ENCODE data around the gene GALNT7. TPM values are rescaled to one million over a fixed set of nuclear protein-coding genes. Genes with fewer than 3 reads are reported as not detected.

GALNT7 gene
- total and polyA plus RNA-seq, 2 donors (not counting 3 experiments of a cell fraction or from before 2014, with no cell fraction given), result 19.6 to 54.6 TPM

GRCh38 chr4:173166491-173166890 lies 2.1 kb upstream of the GALNT7 start:
- no peaks in the 10 kb centered on the region for H3K9me1 ChIP-seq (replicated peaks; ENCODE audit: control insufficient read depth, extremely low read depth, insufficient read depth, low read length)
- peaks cover 15% of the 10 kb centered on the region for H3K79me2 ChIP-seq (ENCODE audit: control insufficient read depth, insufficient read depth, low read length)
- no peak overlapping the region for H3K27ac ChIP-seq (ENCODE audit: insufficient read depth, low read depth, low read length)
- no peak overlapping the region for H2AFZ ChIP-seq (ENCODE audit: low read depth, low read length)
- ChIA-PET POLR2A (no interaction called here), CTCF (interaction anchor here (1.6 to 5.1 kb wide), 3 partner anchors 65 to 153 kb away, joined by 6 to 49 read pairs (median 26); no protein-coding TSS in a partner anchor)
- no TSS peak for BruUV-seq (replicated peaks)
- intact Hi-C loops (cut with micrococcal nuclease), result loop anchor here (5.0 kb wide), 1 partner anchor 251 kb away; no protein-coding TSS in a partner anchor
- peaks cover 9% of the 10 kb centered on the region for H4K20me1 ChIP-seq (replicated peaks; ENCODE audit: control insufficient read depth, extremely low read depth, insufficient read depth, low read length)
- H3K27me3 ChIP-seq (ENCODE audit: control insufficient read depth in 2 of 2, insufficient read depth in 2 of 2, low read length in 2 of 2), result no peaks in the 10 kb centered on the region
- H3K4me2 ChIP-seq (ENCODE audit: insufficient read depth, low read length), result no peak overlapping the region
- DNase-seq (ENCODE audit: low read depth, low spot score) (no peak), FAIRE-seq (no peak)
- H3K36me3 ChIP-seq (ENCODE audit: control insufficient read depth in 2 of 2, extremely low read depth in 1 of 2, insufficient read depth in 2 of 2, low read length in 2 of 2), result peaks cover 0 to 2% of the 10 kb centered on the region in 2 experiments
- TF ChIP-seq JUN (IDR thresholded peaks at IDR 0.05; ENCODE audit: borderline replicate concordance, insufficient read depth, insufficient read length, low read depth), result no peak
- TF ChIP-seq MAX (IDR thresholded peaks at IDR 0.05; ENCODE audit: insufficient read depth, insufficient read length), result no peak
- TF ChIP-seq POLR2A (IDR thresholded peaks at IDR 0.05; ENCODE audit: low read depth, low read length), result no peak
- no peak for TF ChIP-seq MYC (IDR thresholded peaks at IDR 0.05; ENCODE audit: low read depth, low read length)
- TF ChIP-seq FOS (IDR thresholded peaks at IDR 0.05; ENCODE audit: borderline replicate concordance, insufficient read depth, low read length), result no peak
- H3K4me3 ChIP-seq (replicated peaks in 1 of 3; ENCODE audit: insufficient read depth in 1 of 3, low read depth in 1 of 3, low read length in 3 of 3), result no peak overlapping the region
- H3K9me3 ChIP-seq (replicated peaks; ENCODE audit: control insufficient read depth, insufficient read depth, low read length), result no peaks in the 10 kb centered on the region
- dilution Hi-C loops (cut with MboI; ENCODE audit: extremely low pct_ligation_motif_present, low sequenced_read_pairs), result no loop called here
- H3K4me1 ChIP-seq (ENCODE audit: control insufficient read depth, extremely low read depth, insufficient read depth, low read length), result peaks cover 22% of the 10 kb centered on the region
- H3K9ac ChIP-seq (replicated peaks; ENCODE audit: extremely low read depth, insufficient read depth, low read length), result no peak overlapping the region

GRCh38 chr4:173167758-173168395 lies 734 bp upstream of the GALNT7 start:
- BruUV-seq (replicated peaks), result TSS peak; percentile 50
- Histone ChIP-seq H2AFZ (ENCODE audit: low read depth, low read length) (peak overlapping the region; percentile 73), H3K9me3 (replicated peaks; ENCODE audit: control insufficient read depth, insufficient read depth, low read length) (no peaks in the 10 kb centered on the region), H3K9ac (replicated peaks; ENCODE audit: extremely low read depth, insufficient read depth, low read length) (peak overlapping the region; percentile 85), H3K36me3 (ENCODE audit: control insufficient read depth in 2 of 2, extremely low read depth in 1 of 2, insufficient read depth in 2 of 2, low read length in 2 of 2) (peaks cover 0 to 2% of the 10 kb centered on the region in 2 experiments), H3K9me1 (replicated peaks; ENCODE audit: control insufficient read depth, extremely low read depth, insufficient read depth, low read length) (no peaks in the 10 kb centered on the region), H3K79me2 (ENCODE audit: control insufficient read depth, insufficient read depth, low read length) (peaks cover 29% of the 10 kb centered on the region), H4K20me1 (replicated peaks; ENCODE audit: control insufficient read depth, extremely low read depth, insufficient read depth, low read length) (peaks cover 9% of the 10 kb centered on the region), H3K27me3 (ENCODE audit: control insufficient read depth in 2 of 2, insufficient read depth in 2 of 2, low read length in 2 of 2) (no peaks in the 10 kb centered on the region), H3K4me3 (replicated peaks in 1 of 3; ENCODE audit: insufficient read depth in 1 of 3, low read depth in 1 of 3, low read length in 3 of 3) (peak overlapping the region; percentile 75 to 94 (median 83)), H3K4me1 (ENCODE audit: control insufficient read depth, extremely low read depth, insufficient read depth, low read length) (peaks cover 22% of the 10 kb centered on the region), H3K27ac (ENCODE audit: insufficient read depth, low read depth, low read length) (peak overlapping the region; percentile 62), H3K4me2 (ENCODE audit: insufficient read depth, low read length) (peak overlapping the region; percentile 88)
- dilution Hi-C loops (cut with MboI; ENCODE audit: extremely low pct_ligation_motif_present, low sequenced_read_pairs) (no loop called here), intact Hi-C loops (cut with micrococcal nuclease) (loop anchor here (1.0 to 5.0 kb wide), 9 partner anchors 15 to 249 kb away; partner anchors contain the start of gene SAP30)
- TF ChIP-seq MAX (IDR thresholded peaks at IDR 0.05; ENCODE audit: insufficient read depth, insufficient read length) (peak; percentile 56), EZH2 (IDR thresholded peaks at IDR 0.05; ENCODE audit: borderline replicate concordance, low read depth, low read length, severe bottlenecking) (no peak), MYC (IDR thresholded peaks at IDR 0.05; ENCODE audit: low read depth, low read length) (peak; percentile 69)
- ChIA-PET POLR2A (interaction anchor here (0.7 to 1.4 kb wide), 4 partner anchors 18 to 163 kb away, joined by 3 to 5 read pairs (median 4); no protein-coding TSS in a partner anchor), CTCF (interaction anchor here (0.6 to 5.1 kb wide), 10 partner anchors 14 to 154 kb away, joined by 3 to 49 read pairs (median 4); no protein-coding TSS in a partner anchor)
- peak; percentile 54 for DNase-seq (ENCODE audit: low read depth, low spot score)
- peak; percentile 50 for FAIRE-seq

Data from endothelial cell of umbilical vein (primary cell).